H54 (cell line): Measurements from ENCODE around the gene MPP2.
"Not testable (repeated sequence)": the region's sequence is repeated elsewhere in the genome, so short reads cannot be mapped to it uniquely, and the experiment has no call there.

Source experiments
- DNase-seq: peaks from one replicate; pipeline ENCODE4 v3.0.0; 2011; ENCODE audit warnings: low spot score, mixed read lengths; ENCODE audit not compliant: insufficient read length
- FAIRE-seq: peaks from 3 replicates; lab custom pipeline; 2011; peaks lifted over from hg19 to GRCh38; lab: Jason Lieb, UNC
- POLR2A ChIP-seq: IDR thresholded peaks from 2 replicates; pipeline ENCODE4 v1.6.1; 2011; ENCODE audit warnings: low read depth, mild to moderate bottlenecking, low read length

Gene MPP2

GRCh38 chr17:43905400-43905984 lies 1.8 kb downstream of the MPP2 start:
- FAIRE-seq (no peak), DNase-seq (no peak)
- TF ChIP-seq POLR2A: no peak

DNA sequence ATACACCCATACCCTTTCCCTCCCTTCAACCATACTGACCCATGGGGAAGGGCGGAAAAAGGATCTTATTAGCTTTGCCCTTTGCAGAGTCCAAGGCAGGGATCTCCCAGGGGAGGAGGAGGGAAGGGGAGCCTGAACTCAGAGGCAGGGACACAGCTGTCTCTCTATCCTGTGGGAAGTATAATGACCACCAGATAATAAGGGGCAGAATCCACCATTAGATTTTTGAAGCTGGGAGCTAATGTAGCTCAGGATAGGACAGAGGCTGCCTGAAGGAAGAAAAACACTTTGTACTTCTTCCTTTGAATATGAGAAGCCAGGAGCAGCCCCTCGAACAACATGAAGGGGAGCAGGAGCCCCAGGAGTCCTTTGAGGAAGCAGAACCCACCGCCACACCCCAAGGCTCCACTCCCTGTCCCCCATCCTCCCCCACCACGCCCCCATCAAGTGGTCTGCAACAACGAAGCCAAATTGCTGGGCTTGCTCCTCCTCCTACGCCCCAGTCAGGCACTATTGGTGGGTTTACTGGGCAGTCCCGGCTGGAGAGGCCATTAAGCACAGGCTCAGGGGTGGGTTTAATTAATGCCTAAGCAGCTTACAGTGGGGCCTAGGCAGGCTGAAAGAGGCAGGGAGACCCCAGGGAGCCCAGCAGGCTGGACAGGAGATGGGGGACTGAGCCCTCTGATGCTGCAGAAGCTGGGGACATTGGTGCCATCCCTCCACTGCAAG lies 5.3 kb downstream of the MPP2 start:
- TF ChIP-seq POLR2A: no peak

DNA sequence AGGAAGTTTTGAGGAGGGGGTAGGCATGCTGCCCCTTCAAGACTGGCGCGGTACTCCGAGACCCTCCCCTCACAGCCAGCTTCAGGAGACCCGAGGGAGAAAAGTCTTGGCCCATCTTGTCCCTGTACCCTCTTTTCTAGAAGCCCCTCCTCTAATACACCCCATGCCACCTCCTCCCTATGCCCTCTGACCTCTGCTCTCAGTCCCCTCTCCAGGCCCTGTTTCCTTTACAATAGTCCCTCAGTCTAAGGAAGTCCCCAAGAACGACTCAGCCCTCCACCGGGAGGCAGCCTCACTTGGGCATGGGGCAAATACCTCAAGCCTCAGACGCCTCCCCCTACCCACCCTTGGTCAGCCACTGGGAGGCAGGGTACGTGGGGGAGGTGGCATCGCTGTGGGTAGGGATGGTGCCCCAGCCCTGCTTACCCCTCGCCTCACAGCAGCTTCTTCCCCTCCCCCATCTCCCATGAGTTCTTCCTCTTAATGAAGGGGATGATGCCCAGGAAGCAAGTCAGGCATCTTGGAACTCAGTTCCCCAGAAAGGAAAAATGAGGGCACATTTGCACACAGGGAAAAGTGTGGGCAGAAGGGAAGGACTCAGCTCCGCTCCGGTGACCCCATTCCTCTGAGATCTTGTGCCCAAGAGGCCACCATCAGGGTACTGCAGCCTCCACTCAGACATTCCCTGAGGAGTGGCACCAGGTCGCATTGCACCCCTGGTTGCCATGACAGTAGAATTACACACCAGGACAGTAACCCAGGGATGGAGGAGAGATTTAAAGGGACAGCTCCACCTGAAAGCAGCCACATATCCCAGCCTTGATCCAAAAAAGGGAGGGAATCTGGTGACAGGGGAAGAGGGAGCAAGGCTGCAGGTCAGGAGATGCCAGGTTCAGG lies 6.2 kb downstream of the MPP2 start:
- FAIRE-seq: no peak
- no peak for TF ChIP-seq POLR2A
- DNase-seq: peak; percentile 47

More for the DNA sequence above, 5.3 kb downstream of the MPP2 start:
- FAIRE-seq (no peak), DNase-seq (no peak)

DNA sequence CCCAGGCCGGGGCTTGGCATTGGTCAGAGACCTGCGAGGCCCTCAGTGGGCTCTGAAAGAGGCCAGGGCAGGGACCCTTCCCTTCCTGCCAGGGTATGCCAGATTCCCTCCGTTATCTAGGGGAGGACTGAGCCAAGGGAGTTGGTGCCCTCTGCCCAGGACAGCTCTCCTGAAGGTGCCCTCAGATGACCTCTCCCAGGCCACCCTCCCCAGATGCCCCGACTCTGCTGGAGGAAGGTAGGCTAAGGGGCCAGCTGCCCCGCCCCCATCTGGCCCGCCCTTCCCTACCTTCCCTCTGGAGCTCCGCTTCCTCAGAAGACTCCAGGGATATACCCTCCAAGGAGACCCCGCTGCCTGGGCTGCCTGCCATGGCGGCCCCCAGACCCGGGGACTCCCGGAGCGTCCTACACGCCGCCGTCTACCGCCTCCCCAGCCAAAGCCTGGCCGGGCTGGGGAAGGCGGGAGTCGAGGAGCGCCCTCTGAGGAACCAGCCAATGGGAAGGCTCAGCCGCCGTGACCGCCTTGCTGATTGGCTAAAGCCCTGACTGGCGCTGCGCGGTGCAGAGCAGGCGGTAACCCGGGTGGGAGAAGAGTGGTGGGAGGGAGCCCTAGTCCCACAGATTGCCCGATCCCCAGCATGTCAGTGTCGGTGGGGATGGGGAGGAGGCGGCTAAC lies 7.0 kb downstream of the MPP2 start:
- TF ChIP-seq POLR2A: no peak; the same call in 1 of the 2 replicates
- FAIRE-seq: no peak
- peak; percentile 97 for DNase-seq

DNA sequence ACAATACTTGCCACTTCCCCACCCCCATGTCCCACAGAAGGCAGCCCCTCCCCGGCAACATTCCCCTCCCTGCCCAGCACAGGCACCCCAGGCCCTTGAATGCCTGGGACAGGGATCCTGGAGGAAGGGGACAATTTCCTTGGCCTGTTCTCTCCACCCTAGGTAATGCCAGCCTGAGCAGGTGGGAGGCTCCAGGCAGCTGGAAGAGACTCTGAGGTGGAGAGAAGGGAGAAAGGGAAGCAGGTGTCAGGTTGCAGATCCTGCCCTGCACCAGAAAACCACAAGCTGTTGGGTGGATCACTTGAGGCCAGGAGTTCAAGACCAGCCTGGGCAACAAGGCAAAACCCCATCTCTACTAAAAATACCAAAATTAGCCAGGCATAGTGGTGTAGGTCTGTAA lies 8.9 kb downstream of the MPP2 start:
- TF ChIP-seq POLR2A: no peak
- FAIRE-seq (no peak), DNase-seq (no peak)

- FAIRE-seq (no peak), DNase-seq (no peak)
- no peak for TF ChIP-seq POLR2A
Observed at GRCh38 chr17:43897831-43898230, 9.5 kb downstream of the MPP2 start.

GRCh38 chr17:43894494-43894893 lies 12.8 kb downstream of the MPP2 start:
- not testable (repeated sequence) for FAIRE-seq, DNase-seq

GRCh38 chr17:43892647-43892952 lies 14.7 kb downstream of the MPP2 start:
- TF ChIP-seq POLR2A: no peak
- DNase-seq: no peak
- FAIRE-seq: no peak

DNA sequence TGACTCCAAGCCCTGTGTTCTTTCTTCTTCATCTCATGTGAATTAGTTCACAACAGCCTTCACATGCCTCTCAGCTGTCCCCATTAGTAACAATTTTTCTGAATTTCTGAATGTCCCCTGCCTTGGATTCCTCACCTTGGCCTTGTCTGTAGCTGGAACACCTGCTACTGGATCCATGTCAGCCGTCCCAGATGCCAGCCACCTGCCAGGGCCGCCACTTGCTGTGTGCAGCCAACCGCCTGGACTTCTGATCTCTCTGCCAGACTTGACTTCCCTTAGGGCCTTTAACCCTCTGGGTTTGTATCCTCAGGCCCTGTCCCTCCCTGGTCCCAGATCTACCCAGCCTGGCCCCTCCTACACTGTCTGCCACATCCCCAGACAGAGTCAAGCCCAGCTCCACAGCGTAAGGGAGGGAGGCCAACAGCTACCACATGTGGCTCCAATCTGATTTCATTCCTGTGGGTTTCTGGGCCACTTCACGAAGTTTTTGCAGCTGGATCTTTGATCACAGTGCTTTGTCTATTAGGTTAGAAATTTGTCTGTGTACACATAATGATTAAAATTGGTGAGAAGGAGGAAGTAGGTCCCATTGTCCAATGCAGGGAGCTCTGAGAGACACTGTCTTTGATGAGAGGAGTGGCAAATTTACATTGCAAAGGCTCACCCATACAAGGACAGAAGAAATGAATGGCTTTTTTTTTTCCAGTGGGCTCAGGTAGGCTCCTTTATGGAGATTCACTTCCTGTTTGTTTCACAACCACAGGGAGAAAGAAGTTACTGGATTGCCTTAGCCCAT lies 15.3 kb downstream of the MPP2 start:
- no peak for TF ChIP-seq POLR2A
- FAIRE-seq: no peak
- no peak for DNase-seq

DNA sequence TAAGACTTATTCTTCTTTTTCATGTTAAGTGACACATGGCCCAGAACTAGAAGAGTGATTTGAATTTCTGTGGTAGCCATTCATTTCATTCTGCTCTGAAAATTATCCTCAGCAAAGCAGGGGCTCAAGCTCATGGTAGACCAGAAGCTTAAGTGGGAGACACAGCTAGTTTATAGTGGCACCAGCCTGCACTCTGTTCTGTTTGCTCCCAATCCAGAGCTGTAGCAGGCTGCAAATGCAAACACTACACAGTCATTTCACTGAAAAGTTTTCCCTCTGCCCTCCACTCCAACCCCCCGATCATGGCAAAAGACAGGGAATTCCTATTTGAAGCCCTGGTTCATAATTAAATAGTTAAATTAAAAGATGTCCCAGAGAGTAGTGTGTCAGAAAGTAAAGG lies 17.1 kb downstream of the MPP2 start:
- no peak for FAIRE-seq
- no peak for TF ChIP-seq POLR2A
- no peak for DNase-seq

DNA sequence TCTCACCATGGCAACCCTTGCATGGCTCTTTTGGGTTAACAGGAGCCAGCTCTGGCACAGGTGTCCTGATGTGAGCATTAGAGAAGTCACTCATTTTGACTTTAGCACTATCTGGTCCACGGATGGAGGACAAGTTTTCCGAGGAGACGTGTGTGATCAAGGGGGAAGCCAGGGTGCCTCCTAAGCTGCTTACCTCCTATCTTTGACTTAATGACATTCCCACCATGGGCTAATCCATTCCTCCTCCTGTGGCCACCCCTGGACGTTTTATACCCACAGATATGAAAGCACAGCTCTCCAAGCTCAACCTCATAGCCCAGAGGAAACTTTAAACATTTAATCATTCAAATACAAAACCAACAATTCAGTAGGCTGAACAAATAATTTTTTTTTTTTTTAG lies 18.8 kb downstream of the MPP2 start:
- DNase-seq: no peak
- no peak for TF ChIP-seq POLR2A
- FAIRE-seq: no peak

DNA sequence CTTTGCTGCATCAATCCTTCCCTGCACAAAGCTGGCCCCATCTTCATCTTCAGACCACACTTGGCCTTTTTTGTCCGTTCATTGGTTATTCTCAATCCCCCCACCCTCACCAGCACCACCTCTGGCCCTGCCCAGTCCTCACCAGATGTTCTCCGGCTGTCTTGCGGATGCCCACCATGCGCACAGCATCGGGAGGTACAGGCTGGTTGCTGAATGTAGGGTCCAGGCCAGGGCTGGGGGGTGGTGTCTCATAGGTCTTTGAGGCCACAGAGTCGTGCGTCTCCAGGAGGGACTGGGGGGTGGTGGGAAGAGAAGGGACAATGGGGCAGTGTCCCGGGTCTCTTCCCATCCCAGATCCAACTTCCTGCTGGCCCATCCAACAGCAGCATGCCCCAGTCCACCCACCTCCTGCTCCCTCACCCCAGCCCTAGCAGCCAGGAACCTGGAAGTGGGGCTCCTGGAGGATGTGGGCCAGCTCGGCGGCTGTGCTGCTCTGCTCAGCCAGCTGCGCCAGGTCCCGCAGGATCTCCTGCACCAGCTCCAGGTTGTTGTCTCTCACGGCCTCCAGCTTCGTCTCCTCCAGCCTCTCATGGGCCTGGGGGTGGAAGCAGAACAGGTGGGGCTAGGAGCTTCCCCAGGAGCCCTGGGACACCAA lies 24.4 kb downstream of the MPP2 start:
- TF ChIP-seq POLR2A: no peak
- DNase-seq: no peak

DNA sequence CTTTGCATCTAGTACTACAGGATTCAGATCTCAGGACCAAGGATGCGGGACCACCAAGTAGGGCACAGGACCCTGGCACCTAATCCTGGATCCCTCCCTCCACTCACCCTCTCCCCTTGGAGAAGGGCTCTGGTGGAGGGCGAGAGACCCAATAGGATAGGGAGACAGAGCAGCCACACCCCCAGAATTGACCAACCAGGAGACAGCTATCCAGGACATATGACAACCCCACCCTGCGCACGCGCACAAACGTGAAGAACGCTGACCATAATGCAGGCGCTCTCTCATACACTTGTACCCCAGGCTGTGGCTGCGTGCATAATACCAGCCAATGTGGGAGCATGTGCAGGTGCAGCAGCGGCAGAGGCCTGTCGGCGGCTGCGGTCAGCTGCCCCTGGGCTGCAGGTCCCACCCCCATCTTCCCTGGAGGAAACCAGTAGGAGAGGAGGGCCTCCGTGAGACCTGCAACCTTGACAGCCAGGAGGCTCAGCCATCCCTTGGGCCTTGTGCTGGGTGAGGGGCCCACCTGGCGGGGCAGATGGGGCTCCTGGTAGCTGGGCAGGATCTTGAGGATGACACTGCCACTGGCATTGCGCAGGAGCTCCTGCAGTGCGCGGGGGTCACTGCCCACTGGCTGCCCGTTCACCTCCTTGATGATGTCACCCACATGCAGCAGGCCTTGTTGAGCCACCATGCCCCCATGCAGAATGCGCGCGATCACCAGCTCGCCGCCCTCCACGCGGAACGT lies 25.4 kb downstream of the MPP2 start:
- DNase-seq: no peak
- TF ChIP-seq POLR2A: no peak
- no peak for FAIRE-seq

More for the DNA sequence above, 24.4 kb downstream of the MPP2 start:
- no peak for FAIRE-seq
